NCI-H82 (cell line): ENCODE results near the gene RBMS1.
A peak's percentile ranks its signal among the peaks of the same experiment; 100 is the strongest.
"Not testable (repeated sequence)": the region's sequence is repeated elsewhere in the genome, so short reads cannot be mapped to it uniquely, and the experiment has no call there.

ENCODE experiments used
- DNase-seq: peaks from one replicate; lab custom pipeline; 2025; lab: John Stamatoyannopoulos, UW

The RBMS1 gene

DNA sequence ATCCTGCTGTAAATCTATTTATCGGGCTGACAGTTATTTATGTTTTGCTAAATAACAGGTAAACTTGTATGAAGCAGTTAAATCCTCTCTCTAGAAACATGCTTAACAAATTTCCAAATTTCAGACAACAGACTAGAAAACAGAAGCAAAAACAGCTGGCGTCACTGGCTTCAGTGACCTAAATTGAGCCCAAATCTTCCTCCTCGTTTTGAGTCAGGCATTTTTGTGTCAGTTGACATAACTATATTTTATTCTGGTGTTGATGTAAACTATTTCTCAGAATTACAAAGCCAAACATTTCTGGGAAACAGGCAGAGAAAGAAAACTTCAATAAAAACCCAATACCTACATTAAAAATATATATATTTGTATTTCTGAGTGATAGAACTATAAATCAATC is 21.7 kb downstream of the RBMS1 start:
- no peak for DNase-seq

DNA sequence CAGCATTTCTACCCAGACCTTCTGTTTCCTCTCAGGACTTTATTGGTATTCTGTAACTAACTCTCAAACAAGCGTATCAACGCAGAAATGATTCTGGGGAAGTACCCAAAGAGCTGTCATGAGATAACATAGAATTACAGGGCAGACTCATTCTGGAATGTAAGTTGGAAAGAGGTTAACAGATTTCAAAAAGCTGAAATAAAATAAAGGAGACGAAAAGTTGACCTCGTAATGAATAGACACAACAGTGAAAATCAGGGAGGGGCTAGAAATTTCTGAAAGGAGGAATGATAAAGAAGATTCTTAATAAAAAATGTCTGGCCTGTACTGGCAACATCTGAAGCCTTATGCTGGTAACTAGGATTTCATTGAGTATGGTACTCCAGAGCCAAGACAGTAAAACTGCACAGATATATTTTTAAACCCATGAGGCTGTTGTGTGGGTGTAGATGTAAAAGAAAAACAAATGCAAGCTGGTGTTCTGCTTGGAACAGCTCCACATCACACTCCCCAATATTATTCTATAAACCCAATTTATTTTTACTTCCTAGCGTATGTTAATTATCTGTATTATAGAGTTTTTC is 23.9 kb downstream of the RBMS1 start:
- DNase-seq, result no peak

DNA sequence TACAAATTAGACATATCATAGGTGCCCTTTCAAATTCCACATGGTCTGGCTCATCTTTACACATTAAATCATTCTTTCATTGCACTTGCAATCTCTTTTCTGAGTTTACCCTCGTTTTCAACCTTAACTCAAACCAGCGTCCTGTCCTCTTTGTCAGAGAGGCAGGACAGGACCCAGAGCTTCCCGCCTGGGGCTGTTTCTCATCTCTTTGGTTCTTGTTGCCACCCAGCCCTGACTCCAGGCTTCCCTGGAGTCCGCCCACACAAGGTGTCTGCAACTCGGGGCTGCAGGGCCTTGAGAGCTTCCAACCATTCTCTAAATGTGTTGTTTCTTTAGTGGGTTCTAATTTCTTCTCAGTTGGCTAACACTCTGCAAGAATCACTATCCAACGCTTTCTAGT is 24.4 kb downstream of the RBMS1 start:
- DNase-seq, result no peak

DNA sequence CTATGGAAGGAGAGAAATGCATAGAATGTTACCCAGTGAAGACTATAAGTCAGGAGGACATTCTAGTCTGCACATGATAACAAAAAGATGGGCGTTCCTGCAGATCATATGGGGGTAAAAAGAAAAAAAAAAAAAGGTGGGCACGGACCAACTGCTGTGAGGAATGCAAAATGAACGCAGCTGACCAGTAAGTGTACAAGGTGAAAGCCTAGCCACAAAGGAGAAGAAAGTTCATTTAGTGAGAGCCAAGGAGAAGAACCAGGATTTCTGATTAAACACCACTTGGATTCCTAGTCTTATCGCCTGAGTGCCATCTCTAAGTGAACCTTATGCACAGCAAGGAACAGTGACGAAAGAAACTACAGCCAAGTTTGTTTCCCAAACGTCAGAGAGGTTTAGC is 26.5 kb downstream of the RBMS1 start:
- DNase-seq, result no peak

DNA sequence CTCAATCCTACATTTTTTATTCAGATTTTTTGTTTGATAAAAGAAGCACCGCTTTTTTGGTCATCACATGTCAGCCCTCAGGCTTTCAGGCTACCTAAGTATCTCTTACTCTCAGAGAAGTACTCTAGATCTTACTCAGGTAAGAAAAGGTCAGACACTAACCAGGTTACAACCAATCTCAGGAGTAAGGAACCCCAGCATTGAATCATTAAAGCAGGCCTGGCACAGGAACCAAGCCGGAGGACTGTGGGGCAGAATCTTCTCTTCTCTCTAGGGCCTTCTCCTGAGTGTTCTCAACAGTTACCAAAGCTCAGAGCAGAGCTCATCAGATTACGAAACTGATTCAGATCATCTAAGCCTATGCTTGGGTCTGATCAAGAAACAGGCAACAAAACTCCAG is 28.2 kb downstream of the RBMS1 start:
- DNase-seq, result no peak

DNA sequence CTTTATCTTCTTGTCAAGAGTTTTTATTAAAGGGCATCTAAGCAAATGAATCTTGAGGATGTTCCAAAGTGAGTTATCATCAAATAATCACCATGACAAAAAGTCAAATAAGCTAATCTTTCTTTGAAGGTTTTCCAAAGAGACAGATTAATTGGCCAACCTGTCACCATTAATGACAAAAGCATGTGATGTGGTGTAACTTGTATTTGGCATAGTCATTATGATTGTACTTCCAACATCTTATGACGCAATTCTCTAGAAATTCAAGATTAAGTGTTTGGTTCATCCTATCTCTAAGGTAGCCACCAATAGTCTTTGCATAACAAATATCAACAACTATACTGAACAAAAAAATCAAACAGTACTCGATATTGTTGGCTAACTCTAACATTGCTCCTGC is 28.6 kb downstream of the RBMS1 start:
- no peak for DNase-seq

DNA sequence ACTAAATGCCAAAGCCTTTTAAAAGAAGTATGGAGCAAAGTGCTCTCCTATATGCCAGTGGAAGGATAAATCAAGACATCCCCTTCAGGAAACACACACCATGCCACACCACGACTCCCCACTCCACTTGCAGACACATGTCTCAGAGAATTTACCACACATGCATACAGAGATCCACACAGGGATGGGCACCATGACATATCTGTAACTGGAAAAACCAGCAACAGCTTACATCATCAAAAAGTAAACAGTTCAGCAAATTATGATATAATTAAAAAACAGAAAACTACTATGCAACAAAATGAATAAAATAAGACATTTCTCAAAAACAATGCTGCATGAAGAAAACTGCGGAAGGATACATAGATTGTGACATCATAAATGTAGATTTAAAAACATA is 29.6 kb downstream of the RBMS1 start:
- DNase-seq, result no peak

DNA sequence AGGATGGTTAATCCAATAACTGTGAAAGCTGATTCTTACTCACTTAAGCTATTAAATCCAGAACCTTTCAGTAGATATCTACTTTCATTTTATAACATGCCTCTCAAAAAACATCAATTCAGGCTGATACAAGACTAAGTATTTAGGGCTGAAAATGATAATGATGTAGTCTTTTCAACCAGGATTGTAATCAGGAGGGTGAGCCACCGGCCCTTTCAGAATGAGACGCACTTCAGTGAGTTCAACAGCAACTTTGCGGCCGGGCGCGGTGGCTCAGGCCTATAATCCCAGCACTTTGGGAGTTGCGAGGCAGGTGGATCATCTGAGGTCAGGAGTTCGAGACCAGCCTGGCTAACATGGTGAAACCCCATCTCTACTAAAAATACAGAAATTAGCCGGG is 30.4 kb downstream of the RBMS1 start:
- peak; percentile 6 for DNase-seq

DNA sequence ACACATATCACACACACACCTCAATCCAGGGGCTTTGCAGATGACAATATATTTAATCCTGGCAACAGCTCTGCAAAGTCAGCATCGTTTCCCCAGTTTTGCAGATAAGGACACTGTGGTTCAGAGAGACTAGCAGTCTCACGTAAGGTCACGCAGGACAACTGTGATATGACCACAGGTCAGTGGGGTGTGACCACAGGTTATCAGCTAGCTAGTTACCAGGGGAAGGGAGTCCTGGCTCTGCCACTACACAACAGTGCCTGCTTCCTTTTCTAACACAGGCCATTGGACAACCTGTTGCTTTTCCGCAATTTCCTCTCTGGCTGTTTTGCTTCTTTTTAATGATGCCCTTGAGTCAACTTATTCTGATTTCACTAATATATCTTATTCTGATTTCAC is 33.3 kb downstream of the RBMS1 start:
- DNase-seq, result no peak

DNA sequence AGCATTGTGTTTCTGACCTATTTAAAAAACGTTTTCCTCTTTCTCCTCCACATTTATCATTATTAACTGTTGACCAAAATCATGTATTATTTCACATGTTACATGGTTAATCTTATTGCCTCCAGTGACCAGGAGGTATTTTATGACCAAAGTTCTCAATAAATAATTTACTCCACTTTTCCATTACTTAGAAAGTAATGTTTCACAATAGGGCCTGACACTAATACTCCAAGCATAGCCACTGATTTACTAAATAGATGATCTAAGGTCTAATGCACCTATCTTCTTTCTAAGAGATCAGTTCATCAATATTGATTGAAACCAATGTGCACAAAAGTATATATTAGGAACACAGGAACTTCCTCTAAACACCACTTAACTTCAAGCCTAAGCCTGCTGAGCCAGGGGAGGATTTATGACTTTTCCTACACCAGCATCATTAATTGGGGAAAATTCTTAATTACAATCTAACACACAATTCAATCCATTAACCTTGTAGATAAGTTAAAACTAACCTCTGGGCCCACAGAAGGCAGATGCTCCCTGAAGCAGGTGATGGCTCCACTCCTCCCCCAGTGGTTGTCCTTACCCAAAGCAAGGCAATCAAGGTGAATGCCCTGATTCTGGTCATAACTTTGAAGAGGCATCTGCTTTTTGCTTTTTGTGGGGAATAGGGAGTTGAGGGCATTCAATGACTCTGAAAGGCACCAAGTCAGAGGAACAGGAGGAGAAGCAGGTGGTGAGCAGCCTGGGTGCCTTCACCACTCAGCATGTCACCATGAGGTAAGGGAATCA is 33.9 kb downstream of the RBMS1 start:
- no peak for DNase-seq

DNA sequence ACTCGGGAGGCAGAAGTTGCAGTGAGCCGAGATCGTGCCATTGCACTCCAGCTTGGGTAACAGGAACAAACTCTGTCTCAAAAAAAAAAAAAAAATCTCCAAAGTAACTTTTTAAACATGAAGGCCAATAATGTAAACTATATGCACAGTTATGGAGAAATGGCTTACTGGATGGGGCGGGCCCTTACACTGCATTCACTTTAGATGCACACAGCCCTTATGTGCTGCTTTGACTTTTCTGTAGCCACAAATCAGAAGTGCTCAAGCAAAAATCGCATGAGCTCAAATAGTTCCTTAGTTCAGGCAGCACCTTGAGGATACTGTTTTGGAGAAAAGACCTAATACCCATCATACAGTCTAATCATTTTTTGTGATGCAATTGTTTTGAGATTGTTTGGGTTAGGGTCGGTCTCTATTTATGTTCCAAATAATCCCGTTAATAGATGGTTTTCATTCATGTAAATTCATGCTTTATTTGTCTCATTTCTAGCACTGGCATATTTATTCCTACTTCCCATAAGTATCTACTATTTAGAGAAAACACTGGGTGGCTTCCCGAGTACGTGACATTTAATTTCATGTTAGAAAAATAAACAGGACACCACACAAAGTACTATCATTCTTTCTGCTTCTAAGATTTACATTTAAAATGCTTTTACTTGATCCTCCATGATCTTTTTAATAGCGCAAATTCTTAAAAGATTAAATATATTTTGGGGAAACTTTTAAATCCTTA is 34.7 kb downstream of the RBMS1 start:
- no peak for DNase-seq

DNA sequence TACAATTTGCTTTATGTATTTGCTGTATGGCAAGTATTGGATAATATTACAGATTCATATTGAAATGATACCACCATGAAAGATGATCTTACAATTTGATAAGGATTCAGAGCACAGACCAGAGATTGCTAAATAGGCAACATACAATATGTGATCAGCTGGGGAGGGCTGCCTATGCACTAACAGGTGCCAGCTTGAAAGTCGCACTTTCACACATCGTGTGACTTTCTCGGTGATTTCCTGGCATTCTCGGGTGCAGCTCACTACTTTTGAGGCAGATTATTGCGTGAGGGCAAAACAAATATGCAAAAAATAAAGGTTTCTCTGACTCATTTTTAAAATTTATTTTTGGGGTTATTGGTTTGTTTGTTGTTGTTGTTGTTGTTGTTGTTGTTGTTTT is 36.0 kb downstream of the RBMS1 start:
- no peak for DNase-seq

DNA sequence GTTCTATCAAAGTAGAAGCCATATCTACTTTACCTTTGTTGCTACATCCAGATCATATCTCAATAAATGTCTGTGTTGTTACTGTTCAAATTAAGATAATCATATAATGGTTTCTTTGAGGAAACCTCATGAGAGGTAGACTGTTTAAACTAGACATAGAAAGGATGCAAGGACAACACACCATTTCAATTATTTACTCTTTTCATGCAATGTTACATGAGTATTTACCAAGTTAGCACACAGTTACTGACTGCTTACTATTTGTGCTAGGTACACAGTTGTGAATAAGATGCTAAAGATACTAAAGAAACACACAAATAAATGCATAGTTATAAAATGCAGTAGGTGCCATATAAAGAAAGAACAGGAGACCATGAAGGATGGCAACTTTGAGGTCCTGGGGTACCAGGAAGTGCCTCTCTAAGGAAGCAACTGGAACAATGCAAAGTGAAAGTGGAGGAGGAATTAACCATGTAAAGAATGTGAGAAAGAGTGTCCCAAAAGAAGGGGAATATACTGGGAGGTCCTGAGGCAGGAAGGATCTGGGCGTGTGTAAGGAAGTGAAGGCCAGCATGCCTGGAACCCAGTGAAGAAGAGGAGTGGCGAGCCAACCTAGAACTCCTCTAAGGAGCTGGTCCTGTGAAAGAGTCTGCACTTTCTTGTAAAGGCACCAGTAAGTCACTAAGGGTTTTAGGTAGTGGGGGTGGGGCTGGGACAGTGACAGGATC is 39.4 kb downstream of the RBMS1 start:
- no peak for DNase-seq

DNA sequence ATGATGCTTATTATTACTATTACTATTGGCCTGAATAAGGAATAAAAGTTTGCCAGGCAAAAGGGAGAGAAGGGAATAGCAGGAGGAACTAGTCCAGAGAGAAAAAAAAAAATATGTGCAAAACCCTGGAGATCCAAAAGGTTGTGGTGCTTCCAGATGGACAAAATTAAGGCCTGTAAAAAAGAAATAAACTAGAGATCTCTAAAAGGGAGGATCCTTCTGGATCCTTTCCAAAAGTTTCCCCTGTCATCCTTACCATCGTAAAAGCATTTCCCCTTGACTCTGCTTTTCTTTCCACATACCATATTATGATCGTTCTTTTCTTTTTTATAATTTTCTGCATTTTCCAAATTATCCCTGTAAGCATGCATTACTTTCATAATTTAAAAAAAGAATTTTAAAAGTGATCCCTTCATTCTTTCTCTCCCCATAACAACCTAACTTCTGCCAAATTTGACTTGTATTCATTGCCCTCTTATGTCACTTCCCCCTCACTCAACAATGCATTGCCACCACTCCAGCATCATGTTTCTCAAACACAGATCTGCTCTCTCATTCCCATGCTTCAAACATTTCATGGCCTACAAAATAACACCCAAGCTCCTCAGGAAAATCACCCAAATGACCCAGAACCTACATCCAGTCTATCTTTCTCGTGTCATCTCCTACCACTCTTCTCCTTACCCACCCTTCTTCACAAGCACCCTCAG is 40.3 kb downstream of the RBMS1 start:
- DNase-seq, result no peak

DNA sequence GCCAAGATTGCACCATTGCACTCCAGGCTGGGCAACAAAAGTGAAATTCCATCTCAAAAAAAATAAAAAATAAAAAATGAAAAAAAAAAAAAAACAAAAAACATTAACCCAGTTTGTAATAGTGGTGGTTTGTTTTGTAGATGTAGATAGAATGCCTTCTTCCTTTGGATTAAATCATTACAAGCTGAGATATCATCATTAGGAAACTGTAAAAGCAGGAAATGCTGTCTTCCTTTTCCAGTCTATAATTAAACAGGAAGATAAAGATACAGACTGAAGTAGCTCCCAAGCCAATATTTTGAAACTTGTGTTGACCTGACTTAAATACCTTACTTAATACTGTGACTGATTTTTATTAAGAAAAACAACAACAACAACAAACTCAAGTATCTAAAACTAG is 43.1 kb downstream of the RBMS1 start:
- DNase-seq, result no peak

DNA sequence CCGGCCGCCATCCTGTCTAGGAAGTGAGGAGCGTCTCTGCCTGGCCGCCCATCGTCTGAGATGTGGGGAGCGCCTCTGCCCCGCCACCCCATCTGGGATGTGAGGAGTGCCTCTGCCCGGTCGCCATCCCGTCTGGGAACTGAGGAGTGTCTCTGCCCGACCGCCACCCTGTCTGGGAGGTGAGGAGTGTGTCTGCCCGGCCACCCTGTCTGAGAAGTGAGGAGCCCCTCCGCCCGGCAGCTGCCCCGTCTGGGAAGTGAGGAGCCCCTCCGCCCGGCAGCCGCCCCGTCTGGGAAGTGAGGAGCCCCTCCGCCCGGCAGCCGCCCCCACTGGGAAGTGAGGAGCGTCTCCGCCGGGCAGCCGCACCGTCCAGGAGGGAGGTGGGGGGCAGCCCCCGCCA is 44.8 kb downstream of the RBMS1 start:
- DNase-seq, result not testable (repeated sequence)

DNA sequence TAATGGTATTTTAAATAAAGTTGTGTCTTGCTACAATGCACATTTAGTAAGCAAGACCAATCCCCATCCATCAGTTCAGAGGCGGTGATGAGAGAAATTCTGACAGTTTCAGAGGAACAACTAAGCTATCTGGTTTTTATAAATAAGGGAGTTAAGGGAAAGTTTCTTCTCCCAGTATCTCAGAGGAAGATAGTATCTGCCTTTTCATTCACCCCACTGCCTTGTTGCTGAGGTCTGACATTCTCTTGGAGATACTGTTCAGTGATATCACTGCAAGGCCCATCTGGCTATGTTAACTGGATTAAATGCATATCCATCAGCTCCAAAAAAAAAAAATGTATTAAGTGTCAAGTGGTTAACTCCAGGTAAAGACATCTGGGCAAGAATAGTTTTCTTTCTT is 47.9 kb downstream of the RBMS1 start:
- DNase-seq, result peak; percentile 72

DNA sequence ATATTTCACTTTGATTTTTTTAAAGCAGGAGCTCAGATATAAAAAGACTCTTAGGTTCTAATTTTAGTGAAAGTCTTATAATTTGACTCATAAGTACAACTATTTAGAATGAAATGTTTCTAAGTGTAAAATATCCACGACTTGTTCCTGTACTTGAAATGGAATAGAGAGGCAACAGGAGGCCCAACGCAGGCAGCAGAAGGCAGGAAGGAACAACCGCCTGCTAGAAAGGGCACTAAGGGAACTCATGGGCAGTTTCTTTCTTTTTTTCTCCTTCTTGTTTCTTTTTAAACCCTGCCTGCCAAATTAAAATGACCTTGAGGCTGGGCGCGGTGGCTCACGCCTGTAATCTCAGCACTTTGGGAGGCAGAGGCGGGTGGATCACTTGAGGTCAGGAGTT is 51.0 kb downstream of the RBMS1 start:
- DNase-seq, result no peak

DNA sequence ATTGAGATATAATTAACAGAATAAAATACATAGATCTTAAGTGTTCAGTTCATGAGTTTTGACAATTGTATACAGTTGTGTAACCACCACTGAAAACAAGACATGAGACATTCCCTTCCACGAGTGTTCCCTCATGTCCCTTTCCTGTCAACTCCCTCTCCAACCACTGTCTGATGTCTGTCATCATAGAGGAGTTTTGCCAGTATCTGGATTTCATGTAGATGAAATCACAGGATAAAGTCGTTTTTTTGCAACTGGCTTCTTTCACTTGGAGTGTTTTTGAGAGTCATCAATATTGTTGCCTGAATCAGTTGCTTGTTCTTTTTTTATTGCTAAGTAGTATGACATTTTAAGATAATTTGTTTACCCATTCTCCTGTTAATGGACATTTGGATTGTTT is 52.7 kb downstream of the RBMS1 start:
- DNase-seq, result no peak

DNA sequence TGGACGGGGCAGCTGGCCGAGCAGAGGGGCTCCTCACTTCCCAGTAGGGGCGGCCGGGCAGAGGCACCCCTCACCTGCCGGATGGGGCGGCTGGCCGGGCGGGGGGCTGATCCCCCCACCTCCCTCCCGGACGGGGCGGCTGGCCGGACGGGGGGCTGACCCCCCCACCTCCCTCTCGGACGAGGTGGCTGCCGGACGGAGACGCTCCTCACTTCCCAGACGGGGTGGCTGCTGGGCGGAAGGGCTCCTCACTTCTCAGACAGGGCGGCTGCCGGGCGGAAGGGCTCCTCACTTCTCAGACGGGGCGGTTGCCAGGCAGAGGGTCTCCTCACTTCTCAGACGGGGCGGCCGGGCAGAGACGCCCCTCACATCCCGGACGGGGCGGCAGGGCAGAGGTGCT is 54.6 kb downstream of the RBMS1 start:
- DNase-seq, result not testable (repeated sequence)

DNA sequence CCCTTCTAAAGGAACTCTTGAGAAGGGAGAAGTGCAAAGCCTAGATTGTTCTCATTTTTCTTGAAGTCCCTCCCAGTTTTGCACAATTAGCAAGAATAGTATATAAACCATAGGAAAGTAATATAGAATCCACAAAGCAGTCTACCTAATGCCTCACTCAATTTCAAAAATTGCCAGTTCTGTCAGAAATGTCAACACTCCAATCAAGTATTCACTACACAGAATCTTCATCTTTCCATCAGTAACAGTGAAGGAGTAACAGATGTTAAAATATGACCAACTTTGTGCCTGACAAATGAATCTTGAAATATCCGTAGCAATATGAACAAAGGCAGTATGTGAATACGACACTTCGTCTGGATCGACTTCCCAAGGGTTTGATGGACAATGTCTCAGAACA is 56.3 kb downstream of the RBMS1 start:
- no peak for DNase-seq
